GM18507 (cell line): ENCODE measurements around the gene ELP6.

ENCODE experiments used
- DNase-seq: peaks from one replicate; pipeline ENCODE4 v3.0.0; 2011; ENCODE audit warnings: low read depth; ENCODE audit not compliant: insufficient read length; ENCODE audit errors: extremely low spot score
- FAIRE-seq: peaks from 2 replicates; lab custom pipeline; 2011; peaks lifted over from hg19 to GRCh38; lab: Jason Lieb, UNC

The ELP6 gene

GRCh38 chr3:47513125-47513929 is at the start of gene ELP6:
TSS of gene ELP6 (minus strand) at chr3:47513712. CDS start at chr3:47513590, 122 bp downstream.
- peak; percentile 96 for DNase-seq
- FAIRE-seq, result peak; percentile 91

GRCh38 chr3:47556351-47556750 is 42.8 kb upstream of the ELP6 start:
- FAIRE-seq (no peak), DNase-seq (no peak)

DNA sequence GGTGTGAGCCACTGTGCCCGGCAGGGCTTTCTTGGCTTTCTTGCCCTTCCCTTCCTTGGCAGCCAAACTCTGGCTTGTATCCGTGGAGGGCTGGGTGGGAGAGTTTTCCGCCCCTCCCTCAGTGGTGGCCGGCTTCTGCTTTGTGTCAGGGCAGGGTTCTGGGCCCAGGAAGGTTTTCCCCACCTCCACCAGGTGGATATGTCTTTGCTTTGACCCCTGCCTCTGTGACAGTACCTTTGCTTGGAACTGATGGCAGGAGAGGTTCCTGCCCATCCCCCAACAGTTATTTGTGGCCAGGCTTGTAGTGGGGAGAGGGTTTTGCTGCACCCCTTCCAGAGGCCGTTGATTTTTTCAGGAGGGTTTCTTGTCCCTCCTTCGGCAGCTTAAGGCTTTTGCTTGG is 40.8 kb upstream of the ELP6 start:
- FAIRE-seq (no peak), DNase-seq (no peak)

- no peak for FAIRE-seq
- DNase-seq, result no peak
Observed at GRCh38 chr3:47553407-47553806, 39.9 kb upstream of the ELP6 start.

DNA sequence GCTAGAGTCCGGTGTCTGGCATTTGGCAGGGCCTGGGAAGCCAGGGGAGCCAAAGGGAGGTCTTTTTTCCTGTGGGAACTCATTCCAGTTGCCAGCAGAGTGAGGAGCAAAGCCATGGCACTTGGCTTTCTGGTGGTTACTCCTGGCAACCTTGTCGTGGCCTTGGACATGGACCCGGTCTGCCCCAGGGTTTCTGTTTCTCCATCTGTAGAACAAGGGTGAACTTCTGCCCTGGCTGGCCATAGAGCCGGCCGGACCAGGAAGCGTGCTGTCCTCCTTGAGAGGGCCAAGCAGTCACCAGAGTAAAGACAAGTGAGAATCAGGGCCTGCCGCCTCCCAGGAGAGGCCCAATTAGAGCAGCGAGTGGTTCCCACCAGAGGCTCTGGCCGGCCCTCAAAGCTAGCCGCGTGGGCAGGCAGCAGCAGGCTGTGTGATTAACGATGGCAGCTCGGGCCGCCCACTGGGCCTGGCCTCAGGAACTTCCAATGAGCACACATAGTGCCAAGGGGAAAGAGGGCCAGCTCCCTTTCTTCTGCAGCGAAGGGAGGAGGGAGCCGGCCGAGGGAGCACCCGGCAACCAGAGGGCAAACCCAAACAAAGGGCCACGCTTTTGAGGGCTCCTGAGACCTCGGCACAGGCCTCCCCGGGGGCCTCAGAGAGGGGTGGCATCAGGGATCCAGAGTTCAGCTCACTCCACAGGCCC is 29.1 kb upstream of the ELP6 start:
- FAIRE-seq (no peak), DNase-seq (no peak)

GRCh38 chr3:47541583-47542108 is 28.1 kb upstream of the ELP6 start:
- no peak for FAIRE-seq
- DNase-seq, result no peak

DNA sequence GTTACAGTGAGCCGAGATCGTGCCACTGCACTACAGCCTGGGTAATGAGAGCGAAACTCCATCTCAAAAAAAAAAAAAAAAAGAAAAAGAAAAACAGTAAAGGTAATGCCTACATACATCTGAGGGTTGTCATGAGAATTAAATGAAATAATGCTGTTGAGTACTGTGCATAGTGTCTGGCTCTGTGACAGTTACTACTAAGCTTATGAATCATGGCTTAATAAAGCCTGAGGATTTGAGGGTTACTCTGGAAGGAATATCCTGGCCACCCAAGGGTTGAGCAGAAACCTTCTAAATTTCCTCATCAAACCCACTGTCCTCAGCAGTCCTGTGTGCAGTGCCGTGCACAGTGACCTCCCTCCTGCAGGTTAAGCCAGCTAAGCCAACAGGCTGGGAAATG is 26.8 kb upstream of the ELP6 start:
- FAIRE-seq (no peak), DNase-seq (no peak)

DNA sequence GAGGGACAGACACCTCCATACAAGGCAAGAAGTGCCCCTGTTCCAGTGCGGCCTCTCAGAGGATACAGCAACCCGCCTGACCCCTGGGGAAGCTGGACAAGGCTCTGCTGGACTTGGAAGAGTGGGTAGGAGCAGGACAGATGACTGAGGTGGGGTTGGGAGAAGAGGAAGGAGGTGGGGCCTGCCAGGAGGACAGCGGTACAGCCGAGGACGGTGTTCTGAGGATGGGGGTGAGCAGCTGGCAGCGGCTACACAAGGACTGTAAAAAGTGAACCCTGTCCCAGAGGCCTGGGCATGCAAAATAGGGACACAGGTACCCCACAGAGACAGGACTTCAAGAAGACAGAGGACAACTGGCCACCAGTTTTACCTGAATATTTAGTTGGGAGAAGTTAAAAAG is 23.5 kb upstream of the ELP6 start:
- no peak for FAIRE-seq
- no peak for DNase-seq

DNA sequence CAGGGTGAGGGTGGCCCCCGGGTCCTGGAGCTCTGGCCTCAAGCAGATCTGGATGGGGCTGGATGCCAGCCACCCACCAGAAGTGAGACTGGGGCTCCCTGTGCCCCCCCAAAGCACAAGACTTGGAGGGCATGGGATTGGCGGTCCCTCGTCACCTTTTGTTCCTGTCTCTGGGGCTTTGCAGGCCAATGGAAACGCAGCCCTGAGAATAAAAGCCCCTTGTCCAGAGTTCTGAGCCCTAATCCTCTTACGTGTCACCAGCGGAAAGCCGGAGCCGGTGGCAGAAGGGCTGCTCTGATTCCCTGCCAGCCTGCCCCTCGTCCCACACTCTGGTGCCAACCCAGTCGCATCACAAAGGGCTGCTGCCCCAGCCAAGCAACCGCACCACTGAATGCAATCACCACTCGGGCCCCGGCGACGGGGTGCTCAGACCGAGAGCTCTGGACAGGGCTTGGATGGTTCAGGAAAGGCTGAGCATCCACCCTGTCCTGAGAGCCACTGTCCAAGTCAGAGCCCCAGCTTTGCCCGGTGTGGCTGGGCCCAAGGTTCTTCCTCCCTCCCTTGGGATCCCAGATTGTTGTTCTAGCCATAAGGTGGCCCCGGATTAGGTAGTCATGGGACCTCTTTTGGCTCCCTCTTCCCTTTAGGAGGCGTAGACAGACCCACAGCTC is 22.8 kb upstream of the ELP6 start:
- DNase-seq, result no peak
- no peak for FAIRE-seq

GRCh38 chr3:47533996-47534454 is 20.5 kb upstream of the ELP6 start:
- FAIRE-seq, result no peak
- no peak for DNase-seq

DNA sequence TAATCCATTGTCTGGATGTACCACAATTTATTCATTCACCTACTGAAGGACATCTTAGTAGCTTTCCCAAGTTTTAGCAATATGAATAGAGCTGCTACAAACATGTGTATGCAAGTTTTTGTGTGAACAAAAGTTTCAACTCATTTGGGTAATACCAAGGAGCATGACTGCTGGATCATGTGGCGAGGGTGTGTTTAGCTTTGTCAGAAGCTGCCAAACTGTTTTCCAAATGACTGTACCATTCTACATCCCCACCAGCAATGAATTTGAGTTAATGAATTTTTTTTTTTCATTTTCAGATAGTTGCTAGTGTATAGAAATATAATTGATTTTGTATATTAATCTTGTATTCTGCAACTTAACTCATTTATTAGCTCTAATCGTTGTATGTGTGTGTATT is 20.0 kb upstream of the ELP6 start:
- FAIRE-seq, result no peak
- DNase-seq, result no peak

DNA sequence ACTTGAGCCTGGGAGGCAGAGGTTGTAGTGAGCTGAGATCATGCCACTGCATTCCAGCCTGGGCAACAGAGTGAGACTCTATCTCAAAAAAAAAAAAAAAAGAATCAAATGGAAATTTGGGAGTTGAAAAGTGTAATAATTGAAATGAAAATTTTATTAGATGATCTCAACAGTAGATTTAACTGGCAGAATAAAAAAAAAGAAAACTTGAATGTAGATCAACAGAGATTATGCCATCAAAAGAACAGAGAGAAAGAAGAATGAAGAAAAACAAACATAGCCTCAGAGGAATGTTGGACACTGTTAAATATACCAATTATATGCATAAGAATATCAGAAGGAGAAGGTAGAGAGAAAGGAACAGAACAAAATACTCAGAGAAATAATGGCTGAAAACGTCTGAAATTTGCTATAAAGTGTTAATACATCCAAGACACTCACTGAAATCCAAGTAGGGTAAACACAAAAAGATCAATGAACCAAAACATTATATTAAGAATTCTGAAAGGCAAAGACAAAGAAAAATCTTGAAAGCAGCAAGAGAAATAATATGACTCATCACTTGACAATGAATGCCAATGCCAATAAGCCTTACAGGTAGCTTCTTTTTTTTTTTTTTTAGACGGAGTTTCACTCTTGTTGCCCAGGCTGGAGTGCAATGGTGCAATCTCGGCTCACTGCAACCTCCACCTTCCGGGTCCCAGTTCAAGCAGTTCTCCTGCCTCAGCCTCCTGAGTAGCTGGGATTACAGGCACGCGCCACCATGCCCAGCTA is 14.6 kb upstream of the ELP6 start:
- DNase-seq, result no peak
- FAIRE-seq, result no peak

DNA sequence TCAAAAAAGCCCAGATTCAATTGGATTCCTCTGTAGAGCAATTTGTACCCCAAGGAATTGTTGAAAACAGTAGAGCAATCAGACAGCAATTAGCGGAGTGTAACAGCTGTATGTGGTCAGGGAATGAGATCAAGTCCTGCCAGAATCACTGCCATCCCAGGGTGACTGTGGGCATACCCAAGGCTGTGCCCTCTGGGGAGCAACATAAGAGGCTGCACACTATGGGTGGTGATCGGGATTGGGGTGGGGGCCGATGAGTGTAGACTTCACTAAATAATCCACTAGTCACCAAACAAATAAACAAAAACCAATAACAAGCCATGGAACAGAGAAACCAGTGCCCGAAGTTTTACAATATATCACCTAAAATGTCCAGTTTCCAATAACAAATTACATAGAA is 12.1 kb upstream of the ELP6 start:
- DNase-seq (no peak), FAIRE-seq (no peak)

DNA sequence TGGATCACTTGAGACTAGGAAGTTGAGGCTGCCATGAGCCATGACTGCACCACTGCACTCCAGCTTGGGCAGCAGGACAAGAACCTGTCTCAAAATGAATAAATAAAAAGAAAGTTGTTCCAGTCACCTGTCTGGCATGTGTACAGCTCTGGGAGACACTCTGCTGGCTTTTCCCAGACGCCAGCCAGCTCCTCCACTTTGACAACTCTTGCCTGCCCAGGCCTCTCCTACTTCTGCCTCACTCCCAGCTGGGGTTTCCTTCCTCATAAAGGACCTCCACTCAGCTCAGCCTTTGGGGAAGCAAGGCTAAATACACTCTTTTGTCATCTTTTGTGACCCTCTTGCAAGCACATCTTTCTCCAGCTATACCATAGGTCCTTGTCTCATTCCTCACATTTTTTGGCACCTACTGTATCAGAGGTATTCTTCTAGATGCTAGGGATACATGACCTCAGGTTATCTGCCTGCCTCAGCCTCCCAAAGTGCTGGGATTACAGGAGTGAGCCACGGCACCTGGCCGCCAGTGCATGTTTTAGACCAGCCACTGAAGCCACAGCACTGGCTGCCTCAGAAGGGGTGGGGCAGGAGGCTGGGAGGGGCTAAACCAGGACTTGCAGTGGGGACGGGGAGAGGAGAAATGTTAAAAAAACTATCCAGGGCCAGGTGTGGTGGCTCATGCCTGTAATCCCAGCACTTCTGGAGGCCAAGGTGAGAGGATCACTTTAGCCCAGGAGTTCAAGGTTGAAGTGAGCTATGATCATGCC is 10.0 kb upstream of the ELP6 start:
- DNase-seq (no peak), FAIRE-seq (no peak)

- DNase-seq (peak; percentile 69), FAIRE-seq (peak; percentile 91)
Observed at GRCh38 chr3:47522082-47522987, 8.8 kb upstream of the ELP6 start.

DNA sequence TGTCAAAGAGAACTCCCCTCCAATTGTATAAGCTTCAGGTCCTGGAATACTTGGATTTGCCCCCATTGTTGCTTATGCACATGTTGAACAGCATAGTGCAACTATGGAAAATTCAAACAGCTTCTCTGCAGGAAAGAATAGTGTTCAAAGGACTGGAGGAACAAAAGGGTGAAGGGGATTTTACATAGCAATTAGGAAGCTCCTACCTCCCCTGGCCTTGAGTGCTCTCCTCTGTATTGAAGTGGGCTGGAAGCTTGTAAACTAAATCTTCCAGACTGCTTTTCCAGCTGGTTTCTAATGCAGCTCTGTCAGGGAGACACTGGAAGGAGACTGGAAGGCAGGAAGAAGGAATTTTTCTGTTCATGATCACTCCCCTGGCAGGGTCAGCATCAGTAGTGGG is 7.2 kb upstream of the ELP6 start:
- DNase-seq, result no peak
- no peak for FAIRE-seq

DNA sequence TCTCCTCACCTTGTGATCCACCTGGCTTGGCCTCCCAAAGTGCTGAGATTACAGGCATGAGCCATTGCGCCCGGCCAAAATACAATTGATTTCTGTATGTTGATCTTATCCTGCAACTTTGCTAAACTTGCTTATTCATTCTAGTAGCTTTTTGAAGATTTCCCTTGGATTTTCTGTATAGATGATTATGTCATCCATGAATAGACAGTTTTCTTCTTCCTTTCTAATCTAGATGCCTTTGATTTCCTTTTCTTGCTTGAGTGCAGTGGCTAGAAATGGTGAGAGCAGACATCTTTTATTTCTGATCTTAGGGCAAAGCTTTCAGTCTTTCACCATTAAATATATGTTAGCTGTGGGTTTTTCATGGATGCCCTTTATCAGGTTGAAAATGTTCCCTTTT is 4.4 kb upstream of the ELP6 start:
- DNase-seq, result no peak
- no peak for FAIRE-seq

- DNase-seq (no peak), FAIRE-seq (no peak)
Observed at GRCh38 chr3:47515864-47516319, 2.4 kb upstream of the ELP6 start.
